Activated T-cell treated with anti-CD3 and anti-CD28 coated beads, Interleukin-2, amount 50 U/mL, for 4 hours (primary cell): ENCODE measurements around the gene TMEM208. TPM values are rescaled to one million over a fixed set of nuclear protein-coding genes. Genes with fewer than 3 reads are reported as not detected.

Experiments
- ATAC-seq, 2 donors: fragments of 200-7000 bp; cut with Tn5 transposase; one replicate each; pipeline ENCODE4 v1.10.0; 2021
- DNase-seq: peaks from one replicate; pipeline ENCODE4 v3.0.0-alpha.2; 2020
- H3K27me3 Mint-ChIP-seq: one replicate; pipeline ENCODE4 v1.8.0; 2021; ENCODE audit warnings: low read depth, mixed read lengths
- H3K36me3 Mint-ChIP-seq: one replicate; pipeline ENCODE4 v1.8.0; 2022; ENCODE audit warnings: mixed read lengths; ENCODE audit not compliant: insufficient read depth
- H3K4me1 Mint-ChIP-seq: one replicate; pipeline ENCODE4 v1.8.0; 2021; ENCODE audit warnings: low read depth, mixed read lengths
- H3K4me3 Mint-ChIP-seq: one replicate; pipeline ENCODE4 v1.8.0; 2021; ENCODE audit warnings: mild to moderate bottlenecking, moderate library complexity, mixed read lengths
- H3K9me3 Mint-ChIP-seq: one replicate; pipeline ENCODE4 v1.8.0; 2021; ENCODE audit warnings: mixed read lengths
- total RNA-seq, 3 donors: library from RNA; stranded (reverse); gene quantifications; one replicate each; pipeline ENCODE4 v1.2.1, GENCODE V29; 2021

TMEM208 gene
- total RNA-seq, 3 donors from 2014 or later, result 109 to 130 (median 124) TPM

DNA sequence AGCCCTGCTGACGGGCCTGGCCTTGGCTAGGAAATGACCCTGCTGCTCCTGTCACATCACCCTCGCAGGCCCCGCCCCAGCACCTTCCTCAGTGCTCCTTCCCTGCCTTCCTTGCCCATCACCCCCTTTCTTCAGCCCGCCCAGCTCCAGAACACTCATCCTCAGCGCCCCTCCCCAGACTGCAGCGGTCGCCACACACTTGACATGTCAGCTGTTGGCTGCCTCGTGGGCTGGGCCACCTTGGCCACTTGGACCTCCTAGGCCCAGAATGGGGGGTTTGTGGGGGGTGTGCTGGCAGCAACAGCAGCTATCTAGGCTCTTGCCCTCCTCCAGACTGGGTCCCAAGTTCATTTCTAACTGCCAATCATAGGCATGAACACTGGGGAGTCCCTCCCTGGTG, 17.4 kb upstream of the TMEM208 start:
- no peaks in the 10 kb centered on the region for H3K27me3 Mint-ChIP-seq
- ATAC-seq (no peak), DNase-seq (no peak)
- no peak overlapping the region for H3K4me3 Mint-ChIP-seq
- H3K4me1 Mint-ChIP-seq, result no peaks in the 10 kb centered on the region
- no peaks in the 10 kb centered on the region for H3K9me3 Mint-ChIP-seq
- peaks cover 5% of the 10 kb centered on the region for H3K36me3 Mint-ChIP-seq

DNA sequence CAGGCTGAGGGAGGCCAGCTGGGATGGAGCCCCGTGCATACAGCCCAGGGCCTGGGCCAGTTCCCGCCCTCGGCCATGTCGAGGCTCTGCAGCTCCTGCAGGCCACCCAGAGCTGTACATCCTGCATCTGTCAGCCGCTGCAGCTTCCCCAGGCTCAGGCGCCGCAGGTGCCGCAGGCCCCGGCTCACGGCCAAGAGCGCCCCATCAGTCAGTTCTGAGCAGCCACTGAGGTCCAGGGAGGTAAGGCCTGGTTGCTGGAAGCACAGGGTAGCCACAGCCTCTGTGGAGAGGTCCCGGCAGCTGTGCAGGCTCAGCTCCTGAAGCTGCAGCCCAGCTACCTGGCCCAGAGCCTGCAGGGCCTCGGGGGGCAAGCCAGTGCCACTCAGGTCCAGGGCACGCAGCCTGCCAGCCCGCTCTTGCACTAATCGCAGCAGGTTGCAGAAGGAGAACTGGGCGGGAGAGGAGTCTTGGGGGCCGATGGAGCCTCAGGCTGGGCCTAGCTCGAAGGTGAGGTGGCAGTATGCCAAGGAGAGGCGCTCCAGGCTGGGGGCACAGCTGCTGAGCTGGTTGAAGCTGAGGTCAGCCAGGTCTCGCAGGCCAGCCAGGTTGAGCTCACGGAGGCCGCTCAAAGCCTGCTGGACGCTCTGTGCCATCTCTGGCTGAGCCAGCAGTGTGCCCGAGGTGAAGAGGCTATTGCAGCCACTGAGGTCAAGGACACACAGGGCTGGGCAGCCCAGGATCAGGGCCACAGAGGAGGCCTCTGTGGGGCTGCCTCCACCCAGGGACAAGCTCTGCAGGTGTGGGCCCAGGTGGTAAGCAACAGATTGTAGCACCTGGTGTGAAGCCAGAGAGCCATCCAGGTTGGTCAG, 16.6 kb upstream of the TMEM208 start:
- Mint-ChIP-seq H3K27me3 (no peaks in the 10 kb centered on the region), H3K4me3 (no peak overlapping the region), H3K36me3 (peaks cover 5% of the 10 kb centered on the region), H3K9me3 (no peaks in the 10 kb centered on the region), H3K4me1 (no peaks in the 10 kb centered on the region)
- no peak for ATAC-seq
- DNase-seq, result no peak

DNA sequence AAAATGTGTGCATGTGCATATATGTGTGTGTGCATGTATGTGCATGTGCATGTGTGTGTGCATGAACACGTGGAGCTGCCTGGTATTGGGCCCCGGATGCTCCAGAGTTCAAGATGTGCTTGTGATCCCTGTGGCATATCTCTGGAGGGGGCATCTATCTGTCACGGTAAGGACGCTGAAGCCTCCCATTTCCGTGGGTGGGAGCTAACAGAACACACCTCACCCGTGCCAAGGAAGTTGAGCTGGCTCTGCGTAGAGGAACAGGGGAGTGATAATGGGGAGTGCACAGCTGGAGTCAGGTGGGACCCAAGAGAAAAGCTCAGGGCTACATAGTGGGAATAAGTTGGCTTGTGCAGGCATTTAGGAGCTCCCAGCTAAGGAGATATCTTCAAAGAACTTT, 15.3 kb upstream of the TMEM208 start:
- Mint-ChIP-seq H3K36me3 (peaks cover 3% of the 10 kb centered on the region), H3K4me1 (no peaks in the 10 kb centered on the region), H3K9me3 (no peaks in the 10 kb centered on the region), H3K27me3 (no peaks in the 10 kb centered on the region), H3K4me3 (no peak overlapping the region)
- DNase-seq, result no peak
- ATAC-seq, result no peak

DNA sequence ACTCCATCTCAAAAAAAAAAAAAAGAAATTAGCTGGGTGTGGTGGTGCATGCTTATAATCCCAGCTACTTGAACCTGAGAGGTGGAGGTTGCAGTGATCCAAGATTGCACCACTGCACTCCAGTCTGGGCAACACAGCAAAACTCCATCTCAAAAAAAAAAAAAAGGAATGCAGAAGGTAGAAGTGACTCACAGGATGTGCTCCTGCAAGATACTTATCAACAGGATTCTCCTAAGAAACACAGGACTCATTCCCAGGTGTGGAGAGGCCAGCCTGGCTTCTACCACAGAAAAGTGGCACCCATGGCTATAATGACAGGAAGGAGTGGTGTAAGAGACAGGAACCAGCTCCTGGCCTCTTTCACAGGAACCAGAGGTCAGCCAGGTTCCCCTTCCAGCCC, 14.2 kb upstream of the TMEM208 start:
- Mint-ChIP-seq H3K9me3 (no peaks in the 10 kb centered on the region), H3K4me1 (no peaks in the 10 kb centered on the region), H3K36me3 (peaks cover 8% of the 10 kb centered on the region), H3K27me3 (no peaks in the 10 kb centered on the region), H3K4me3 (no peak overlapping the region)
- DNase-seq (no peak), ATAC-seq (no peak)

DNA sequence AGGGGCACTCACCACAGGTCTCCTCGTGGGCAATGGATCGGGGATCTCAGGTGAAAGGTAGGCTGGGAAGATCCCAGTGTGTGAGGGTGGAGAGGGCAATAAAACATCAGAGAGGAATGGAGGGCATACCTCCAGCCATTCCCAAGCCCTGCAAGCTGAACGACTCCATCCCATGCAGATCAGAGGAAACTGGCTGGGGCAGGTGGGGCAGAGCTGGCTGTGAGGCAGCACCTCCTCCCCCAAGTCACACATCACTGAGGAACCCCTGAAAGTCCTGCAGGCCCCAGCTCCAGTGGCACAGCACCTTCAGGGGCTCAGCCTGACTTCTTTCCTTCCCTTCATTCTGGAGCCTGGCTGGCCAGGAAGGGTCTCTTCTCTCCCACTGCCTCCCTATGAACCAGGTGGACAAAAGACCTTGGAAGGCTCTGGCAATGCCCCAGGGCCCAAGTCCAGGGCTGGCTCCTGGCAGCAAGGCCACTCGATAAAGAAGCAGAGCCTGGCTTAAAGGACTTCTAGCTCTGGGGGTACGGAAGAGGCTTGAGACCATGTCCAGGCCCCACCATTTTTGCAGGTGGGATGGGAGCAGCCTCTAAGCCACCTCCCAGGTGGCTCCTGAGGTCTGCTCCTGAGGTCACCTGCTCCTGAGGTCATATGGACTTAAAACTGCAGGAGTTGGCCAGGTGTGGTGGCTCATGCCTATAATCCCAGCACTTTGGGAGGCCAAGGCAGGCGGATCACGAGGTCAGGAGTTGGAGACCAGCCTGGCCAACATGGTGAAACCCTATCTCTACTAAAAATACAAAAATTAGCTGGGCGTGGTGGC, 13.5 kb upstream of the TMEM208 start:
- DNase-seq, result no peak
- Mint-ChIP-seq H3K27me3 (no peaks in the 10 kb centered on the region), H3K4me1 (no peaks in the 10 kb centered on the region), H3K36me3 (peaks cover 8% of the 10 kb centered on the region), H3K4me3 (no peak overlapping the region), H3K9me3 (no peaks in the 10 kb centered on the region)
- no peak for ATAC-seq

DNA sequence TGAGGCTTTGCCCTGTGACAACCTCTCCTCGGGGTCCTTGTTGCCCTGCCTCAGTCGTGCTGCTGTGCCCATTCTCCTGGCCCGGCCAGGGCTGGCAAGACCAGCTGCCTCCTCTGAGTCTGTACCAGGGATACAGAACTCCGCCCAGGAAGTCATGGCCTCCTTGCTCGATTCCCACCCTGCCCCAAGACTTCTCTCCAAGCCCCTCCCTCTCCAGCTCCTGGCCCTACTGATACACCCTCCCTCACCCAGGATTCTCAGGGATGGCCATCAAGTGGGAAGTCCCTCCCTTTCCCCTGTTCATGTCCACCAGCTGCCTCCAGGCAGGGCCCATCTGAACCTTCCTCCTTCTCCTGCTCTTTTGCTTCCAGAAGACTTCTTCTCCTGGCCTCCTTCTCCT, 11.2 kb upstream of the TMEM208 start:
- H3K4me3 Mint-ChIP-seq, result no peak overlapping the region
- H3K27me3 Mint-ChIP-seq, result no peaks in the 10 kb centered on the region
- H3K9me3 Mint-ChIP-seq, result no peaks in the 10 kb centered on the region
- no peak for DNase-seq
- ATAC-seq, result no peak
- H3K36me3 Mint-ChIP-seq, result peaks cover 12% of the 10 kb centered on the region
- H3K4me1 Mint-ChIP-seq, result no peaks in the 10 kb centered on the region

DNA sequence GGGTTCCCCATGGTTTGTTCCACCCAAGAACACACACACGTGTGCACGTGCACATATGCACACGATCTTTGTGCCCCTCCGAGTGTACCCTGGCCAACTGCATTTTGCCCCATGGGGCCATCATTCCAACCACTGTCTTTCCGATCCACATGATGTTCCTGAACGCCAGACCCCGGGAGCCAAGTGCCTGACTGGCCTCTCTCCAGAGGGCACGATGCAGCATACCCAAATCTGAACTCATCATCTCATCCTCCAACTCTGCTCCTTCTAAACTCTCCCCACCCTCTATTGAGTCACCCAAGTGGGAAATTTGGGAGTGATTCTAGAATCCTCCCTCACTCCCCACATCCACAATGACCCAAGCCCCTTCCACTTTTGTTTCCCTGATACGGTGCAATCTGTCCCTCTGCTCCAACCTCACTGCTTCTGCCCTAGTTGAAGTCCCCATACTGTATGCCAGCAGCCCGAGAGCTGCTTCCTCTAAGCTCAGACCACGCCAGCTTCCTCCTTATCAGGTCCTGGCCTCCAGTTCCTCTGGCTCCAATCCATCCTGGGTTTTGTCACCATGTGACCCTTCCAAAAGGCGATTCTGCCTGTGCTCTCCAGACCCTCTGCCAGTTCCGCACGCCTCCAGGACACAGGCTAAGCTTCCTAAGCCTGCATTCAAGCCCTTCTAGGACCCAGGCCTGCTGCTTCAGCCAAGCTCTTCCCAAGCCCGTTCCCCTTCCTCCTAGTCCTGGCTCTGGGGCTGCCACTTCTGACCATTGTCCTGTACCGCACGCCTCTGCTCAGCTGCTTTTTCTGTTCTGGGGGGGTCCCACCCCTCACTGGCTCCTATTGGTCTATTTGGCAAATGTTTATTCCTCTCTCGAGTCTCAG, 10.1 kb upstream of the TMEM208 start:
- no peak overlapping the region for H3K4me3 Mint-ChIP-seq
- no peaks in the 10 kb centered on the region for H3K27me3 Mint-ChIP-seq
- DNase-seq, result no peak
- peaks cover 10% of the 10 kb centered on the region for H3K36me3 Mint-ChIP-seq
- H3K4me1 Mint-ChIP-seq, result peaks cover 3% of the 10 kb centered on the region
- no peaks in the 10 kb centered on the region for H3K9me3 Mint-ChIP-seq
- no peak for ATAC-seq

DNA sequence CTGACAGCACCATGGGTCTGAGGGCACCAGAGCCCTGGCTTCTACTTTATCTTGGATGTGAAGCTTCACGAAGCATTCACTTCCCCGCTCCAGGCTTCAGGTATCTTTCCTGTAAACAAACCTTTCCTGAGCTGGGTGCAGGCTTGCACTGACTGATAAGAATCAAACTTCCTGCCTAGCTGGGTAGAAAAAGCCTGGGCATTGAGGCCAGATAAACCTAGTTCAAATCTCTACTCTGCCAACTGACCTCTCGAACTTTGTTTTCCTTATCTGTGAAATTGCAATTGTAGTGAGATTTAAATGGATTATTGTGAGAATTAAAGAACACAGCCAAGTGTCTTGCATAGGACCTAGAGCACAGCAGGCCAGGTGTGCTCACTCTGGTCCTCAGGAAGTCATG, 2.9 kb upstream of the TMEM208 start:
- peaks cover 47% of the 10 kb centered on the region for H3K4me1 Mint-ChIP-seq

DNA sequence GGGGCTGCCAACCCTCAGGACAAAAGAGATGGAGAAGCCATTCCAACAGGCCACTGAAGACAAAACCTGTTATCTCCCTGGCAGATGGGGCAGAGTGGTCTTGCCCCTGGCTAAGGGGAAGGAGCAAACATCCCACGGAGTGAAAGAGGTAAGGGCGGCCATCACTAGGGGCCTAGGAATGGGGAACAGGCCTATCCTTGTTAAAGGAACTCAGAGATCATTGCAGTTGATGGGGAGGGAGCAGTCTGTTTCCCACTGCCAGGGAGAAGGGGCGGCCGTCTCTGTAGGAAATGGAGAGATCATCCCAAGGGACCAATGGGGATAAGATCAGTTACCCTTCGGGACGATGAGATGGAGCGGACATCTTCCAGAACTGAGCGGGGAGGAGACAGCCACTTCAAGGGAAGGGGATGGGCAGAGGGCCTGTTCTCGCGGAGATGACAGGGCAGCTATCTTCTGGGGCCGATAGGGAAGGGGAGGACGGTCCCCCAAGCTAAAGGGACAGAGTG, 581 bp upstream of the TMEM208 start:
- no peak for ATAC-seq
- peaks cover 44% of the 10 kb centered on the region for H3K4me1 Mint-ChIP-seq
- no peaks in the 10 kb centered on the region for H3K27me3 Mint-ChIP-seq
- H3K36me3 Mint-ChIP-seq, result peaks cover 17% of the 10 kb centered on the region
- H3K4me3 Mint-ChIP-seq, result peak overlapping the region; percentile 96
- H3K9me3 Mint-ChIP-seq, result no peaks in the 10 kb centered on the region
- no peak for DNase-seq

More for the DNA sequence above, 2.9 kb upstream of the TMEM208 start:
- no peak for ATAC-seq
- H3K27me3 Mint-ChIP-seq, result no peaks in the 10 kb centered on the region
- DNase-seq, result no peak
- no peak overlapping the region for H3K4me3 Mint-ChIP-seq
- H3K36me3 Mint-ChIP-seq, result peaks cover 14% of the 10 kb centered on the region
- H3K9me3 Mint-ChIP-seq, result no peaks in the 10 kb centered on the region

DNA sequence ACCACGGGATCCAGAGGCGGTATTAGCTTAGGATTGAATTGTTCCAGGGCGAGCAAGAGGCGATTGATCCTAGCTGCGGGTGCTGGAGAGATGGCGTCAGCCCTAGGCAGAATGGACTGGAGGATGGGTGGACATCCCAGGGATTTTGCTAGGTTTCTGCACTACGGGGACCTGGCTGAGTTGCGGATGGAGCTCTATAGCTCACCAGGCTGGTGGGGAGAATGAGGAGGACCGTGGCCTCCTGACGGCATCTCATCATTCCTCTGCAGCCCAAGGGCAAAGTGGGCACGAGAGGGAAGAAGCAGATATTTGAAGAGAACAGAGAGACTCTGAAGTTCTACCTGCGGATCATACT, 614 bp downstream of the TMEM208 start:
- H3K4me3 Mint-ChIP-seq, result peak overlapping the region; percentile 96
- H3K27me3 Mint-ChIP-seq, result no peaks in the 10 kb centered on the region
- peaks cover 17% of the 10 kb centered on the region for H3K36me3 Mint-ChIP-seq
- H3K9me3 Mint-ChIP-seq, result no peaks in the 10 kb centered on the region
- no peak for ATAC-seq
- H3K4me1 Mint-ChIP-seq, result peaks cover 44% of the 10 kb centered on the region
- no peak for DNase-seq

DNA sequence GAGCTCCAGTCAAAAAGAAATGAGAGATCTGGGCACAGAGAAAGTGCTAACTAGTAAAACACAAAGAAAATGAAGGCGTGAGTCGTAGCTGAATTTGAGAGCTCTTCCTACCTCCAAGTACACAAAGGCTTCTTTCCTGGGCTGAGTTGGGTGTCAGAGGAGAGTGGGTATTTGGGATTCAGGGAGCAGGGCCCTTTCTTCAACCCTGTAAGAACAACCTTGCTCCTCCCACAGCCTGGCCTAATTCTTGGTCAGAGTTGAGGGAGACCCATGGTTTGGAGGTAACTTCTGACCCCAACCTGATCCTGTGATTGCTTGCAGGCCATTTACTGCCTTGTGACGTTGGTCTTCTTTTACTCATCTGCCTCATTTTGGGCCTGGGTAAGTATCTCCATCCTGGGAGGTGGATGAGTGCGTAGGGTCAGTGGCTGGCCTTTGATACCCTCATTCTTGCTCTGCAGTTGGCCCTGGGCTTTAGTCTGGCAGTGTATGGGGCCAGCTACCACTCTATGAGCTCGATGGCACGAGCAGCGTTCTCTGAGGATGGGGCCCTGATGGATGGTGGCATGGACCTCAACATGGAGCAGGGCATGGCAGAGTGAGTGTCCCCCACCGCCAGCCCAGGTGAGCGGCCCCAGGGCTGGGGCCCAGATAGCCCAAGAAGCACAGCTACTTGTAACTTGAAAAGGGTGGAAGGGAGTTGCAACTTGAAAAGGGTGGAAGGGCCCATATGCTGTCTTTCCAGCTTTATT, 1.3 kb downstream of the TMEM208 start:
- no peaks in the 10 kb centered on the region for H3K9me3 Mint-ChIP-seq
- peaks cover 44% of the 10 kb centered on the region for H3K4me1 Mint-ChIP-seq
- H3K27me3 Mint-ChIP-seq, result no peaks in the 10 kb centered on the region
- peaks cover 17% of the 10 kb centered on the region for H3K36me3 Mint-ChIP-seq
- no peak for DNase-seq
- peak overlapping the region; percentile 96 for H3K4me3 Mint-ChIP-seq
- no peak for ATAC-seq

DNA sequence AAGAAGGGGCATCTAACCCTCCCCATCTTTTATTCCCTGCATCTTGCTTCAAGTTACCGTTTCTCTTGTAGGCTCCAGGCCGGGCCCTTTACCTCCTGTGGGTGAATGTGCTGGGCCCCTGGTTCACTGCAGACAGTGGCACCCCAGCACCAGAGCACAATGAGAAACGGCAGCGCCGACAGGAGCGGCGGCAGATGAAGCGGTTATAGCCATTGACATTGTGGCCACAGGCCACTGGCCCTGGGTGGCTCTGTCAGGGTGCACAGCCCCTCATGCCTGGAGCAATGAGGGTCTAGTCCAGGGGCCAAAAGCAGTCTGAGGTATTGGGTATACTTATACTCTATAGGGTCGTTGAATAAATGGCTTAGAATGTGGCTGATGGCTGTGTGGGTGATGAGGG, 2.0 kb downstream of the TMEM208 start:
- no peak for ATAC-seq
- no peak for DNase-seq
- Mint-ChIP-seq H3K4me1 (peaks cover 37% of the 10 kb centered on the region), H3K9me3 (no peaks in the 10 kb centered on the region), H3K4me3 (peak overlapping the region; percentile 96), H3K36me3 (peaks cover 19% of the 10 kb centered on the region), H3K27me3 (no peaks in the 10 kb centered on the region)

DNA sequence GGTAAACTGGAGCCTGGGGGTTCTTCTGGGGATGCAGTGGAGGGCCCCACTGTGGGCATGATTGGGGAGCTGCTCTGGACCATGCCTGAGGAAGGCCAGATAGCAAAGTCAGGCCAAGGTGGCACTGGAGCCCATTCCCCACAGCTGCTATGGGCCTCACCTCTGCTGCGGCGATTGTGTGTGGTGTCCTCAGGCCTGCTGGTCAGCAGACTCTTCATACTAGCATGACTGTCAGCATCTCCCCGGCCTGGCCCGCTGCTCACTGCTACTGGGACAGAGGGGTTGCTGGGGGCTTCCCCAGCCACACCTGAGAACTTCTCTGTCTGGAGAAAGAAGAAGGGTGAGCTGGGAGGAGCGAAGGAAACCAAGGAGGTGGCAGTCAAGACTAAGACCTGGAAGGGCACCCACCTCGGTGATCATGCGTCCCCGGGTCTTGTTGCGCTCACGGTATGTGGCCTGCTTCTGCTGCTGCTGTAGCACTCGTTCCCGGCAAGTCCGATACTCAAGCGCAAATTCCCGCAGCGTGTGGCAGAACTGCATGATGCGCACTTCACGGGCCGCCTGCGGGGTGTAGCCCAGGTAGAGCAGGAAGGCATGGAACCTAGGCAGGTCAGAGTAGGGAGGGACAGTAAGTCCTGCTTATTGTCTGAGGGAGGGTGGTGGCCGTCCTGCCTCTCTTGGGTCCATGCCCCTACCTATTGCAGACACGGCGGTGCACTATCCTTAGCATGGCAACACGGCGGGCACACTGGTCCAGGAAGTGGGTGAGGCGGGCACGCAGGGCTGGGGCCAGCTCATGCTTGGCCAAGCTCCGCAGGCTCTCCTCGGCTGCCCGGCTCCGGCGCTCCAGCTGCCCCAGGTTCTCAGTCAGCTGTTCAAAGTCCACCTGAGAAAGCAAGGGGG, 3.2 kb downstream of the TMEM208 start:
- DNase-seq (no peak), ATAC-seq (no peak)
- no peaks in the 10 kb centered on the region for H3K27me3 Mint-ChIP-seq
- peaks cover 19% of the 10 kb centered on the region for H3K36me3 Mint-ChIP-seq
- no peaks in the 10 kb centered on the region for H3K9me3 Mint-ChIP-seq
- H3K4me3 Mint-ChIP-seq, result no peak overlapping the region
- peaks cover 25% of the 10 kb centered on the region for H3K4me1 Mint-ChIP-seq
